IMR-90 (cell line): Measurements from ENCODE around the gene AMBN.

ENCODE experiments used
- CEBPB ChIP-seq: IDR thresholded peaks from 2 replicates; pipeline ENCODE4 v1.6.1; 2012; ENCODE audit warnings: low read depth, low read length, improper control_type of control experiment
- CHD1 ChIP-seq: IDR thresholded peaks from 2 replicates; pipeline ENCODE4 v1.6.1; 2012; ENCODE audit warnings: low read depth, low read length, improper control_type of control experiment
- MAFK ChIP-seq: IDR thresholded peaks from 2 replicates; pipeline ENCODE4 v1.6.1; 2012; ENCODE audit warnings: low read depth, low read length, improper control_type of control experiment
- MAZ ChIP-seq: IDR thresholded peaks from 2 replicates; pipeline ENCODE4 v1.6.1; 2012; ENCODE audit warnings: low read depth, mild to moderate bottlenecking, low read length, improper control_type of control experiment, moderate library complexity, borderline replicate concordance
- POLR2A ChIP-seq: IDR thresholded peaks from 2 replicates; pipeline ENCODE4 v1.6.1; 2012; ENCODE audit warnings: mild to moderate bottlenecking, low read depth, low read length
- RAD21 ChIP-seq: IDR thresholded peaks from 2 replicates; pipeline ENCODE4 v1.6.1; 2012; ENCODE audit warnings: low read length, improper control_type of control experiment
- RCOR1 ChIP-seq: IDR thresholded peaks from 2 replicates; pipeline ENCODE4 v1.6.1; 2012; ENCODE audit warnings: mild to moderate bottlenecking, low read length, improper control_type of control experiment; ENCODE audit not compliant: insufficient replicate concordance
- RFX5 ChIP-seq: IDR thresholded peaks from 2 replicates; pipeline ENCODE4 v1.8.0; 2012; ENCODE audit warnings: low read depth, mild to moderate bottlenecking, low read length, moderate library complexity
- SMC3 ChIP-seq: fragments of 150-350 bp; IDR thresholded peaks from 2 replicates; pipeline ENCODE4 v1.6.1; 2016; ENCODE audit warnings: low read depth, mild to moderate bottlenecking, antibody characterized with exemption, low read length, moderate library complexity
- TF ChIP-seq, protein P1 (sequence below): conservative IDR thresholded peaks from 2 replicates; pipeline ENCODE4 v1.5.1; 2012; ENCODE audit warnings: mild to moderate bottlenecking, low read depth, low read length, improper control_type of control experiment
- TF ChIP-seq, protein P2 (sequence below): fragments of 150-350 bp; IDR thresholded peaks from 2 replicates; pipeline ENCODE4 v1.6.1; 2017; ENCODE audit warnings: mild to moderate bottlenecking, antibody characterized with exemption, low read length, low read depth

DNA sequence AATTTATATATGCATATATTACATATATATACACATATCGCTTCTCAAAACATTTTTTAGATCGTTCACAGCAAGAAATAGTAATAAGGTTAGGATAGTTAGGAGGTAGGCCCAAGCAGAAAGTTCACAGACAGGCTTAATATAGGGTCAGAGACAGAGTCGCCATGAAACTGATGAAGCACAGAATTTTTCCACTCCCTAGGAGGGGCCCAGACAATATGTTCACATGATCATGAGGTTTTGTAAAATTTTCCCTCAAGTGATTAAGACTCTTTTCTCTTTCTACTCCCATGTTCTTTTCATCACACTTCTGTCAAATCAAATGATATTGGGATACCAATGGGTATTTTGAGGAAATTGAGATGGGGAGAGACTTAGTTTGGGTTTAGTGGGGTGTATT is 31.3 kb downstream of the AMBN start:
- TF ChIP-seq, protein P1, sequence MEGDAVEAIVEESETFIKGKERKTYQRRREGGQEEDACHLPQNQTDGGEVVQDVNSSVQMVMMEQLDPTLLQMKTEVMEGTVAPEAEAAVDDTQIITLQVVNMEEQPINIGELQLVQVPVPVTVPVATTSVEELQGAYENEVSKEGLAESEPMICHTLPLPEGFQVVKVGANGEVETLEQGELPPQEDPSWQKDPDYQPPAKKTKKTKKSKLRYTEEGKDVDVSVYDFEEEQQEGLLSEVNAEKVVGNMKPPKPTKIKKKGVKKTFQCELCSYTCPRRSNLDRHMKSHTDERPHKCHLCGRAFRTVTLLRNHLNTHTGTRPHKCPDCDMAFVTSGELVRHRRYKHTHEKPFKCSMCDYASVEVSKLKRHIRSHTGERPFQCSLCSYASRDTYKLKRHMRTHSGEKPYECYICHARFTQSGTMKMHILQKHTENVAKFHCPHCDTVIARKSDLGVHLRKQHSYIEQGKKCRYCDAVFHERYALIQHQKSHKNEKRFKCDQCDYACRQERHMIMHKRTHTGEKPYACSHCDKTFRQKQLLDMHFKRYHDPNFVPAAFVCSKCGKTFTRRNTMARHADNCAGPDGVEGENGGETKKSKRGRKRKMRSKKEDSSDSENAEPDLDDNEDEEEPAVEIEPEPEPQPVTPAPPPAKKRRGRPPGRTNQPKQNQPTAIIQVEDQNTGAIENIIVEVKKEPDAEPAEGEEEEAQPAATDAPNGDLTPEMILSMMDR = no peak
- no peak for TF ChIP-seq SMC3
- no peak for TF ChIP-seq POLR2A
- TF ChIP-seq RCOR1 = no peak
- no peak for TF ChIP-seq MAFK
- TF ChIP-seq RFX5 = no peak
- no peak for TF ChIP-seq CEBPB
- TF ChIP-seq, protein P2, sequence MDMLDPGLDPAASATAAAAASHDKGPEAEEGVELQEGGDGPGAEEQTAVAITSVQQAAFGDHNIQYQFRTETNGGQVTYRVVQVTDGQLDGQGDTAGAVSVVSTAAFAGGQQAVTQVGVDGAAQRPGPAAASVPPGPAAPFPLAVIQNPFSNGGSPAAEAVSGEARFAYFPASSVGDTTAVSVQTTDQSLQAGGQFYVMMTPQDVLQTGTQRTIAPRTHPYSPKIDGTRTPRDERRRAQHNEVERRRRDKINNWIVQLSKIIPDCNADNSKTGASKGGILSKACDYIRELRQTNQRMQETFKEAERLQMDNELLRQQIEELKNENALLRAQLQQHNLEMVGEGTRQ = no peak
- no peak for TF ChIP-seq MAZ
- no peak for TF ChIP-seq CHD1
- no peak for TF ChIP-seq RAD21
